Measurements from ENCODE around the gene PDXP.

- TF ChIP-seq POLR2A (IDR thresholded peaks at IDR 0.05; ENCODE audit: borderline replicate concordance, extremely low read depth, insufficient read depth, insufficient read length) (no peak), CTCF (IDR thresholded peaks at IDR 0.05 in 2 of 3, conservative IDR thresholded peaks at IDR 0.05 in 1 of 3; ENCODE audit: borderline replicate concordance in 1 of 3, insufficient read depth in 1 of 3, low read depth in 2 of 3, low read length in 2 of 3) (no peak), FOSL1 (IDR thresholded peaks at IDR 0.05; ENCODE audit: low read depth) (no peak), RAD21 (IDR thresholded peaks at IDR 0.05; ENCODE audit: low read depth) (no peak), POLR2AphosphoS5 (IDR thresholded peaks at IDR 0.05; ENCODE audit: low read depth, low read length) (no peak), REST (IDR thresholded peaks at IDR 0.05; ENCODE audit: low read depth) (no peak), ZFX (IDR thresholded peaks at IDR 0.05) (no peak), EGR1 (IDR thresholded peaks at IDR 0.05; ENCODE audit: low read depth) (no peak), CEBPB (IDR thresholded peaks at IDR 0.05; ENCODE audit: low read depth) (no peak), ATF3 (IDR thresholded peaks at IDR 0.05) (no peak), ZNF274 (IDR thresholded peaks at IDR 0.05; ENCODE audit: low read depth, low read length) (no peak), MAX (IDR thresholded peaks at IDR 0.05) (no peak)
Measured at GRCh38 chr22:37692627-37693285, 34.2 kb downstream of the PDXP start.

Measured in HCT116 (cell line).